Suppressor macrophage treated with lipopolysaccharide for 1 hour (primary cell): Measurements from ENCODE around the gene UBE2L5.
A peak's percentile ranks its signal among the peaks of the same experiment; 100 is the strongest.

Experiments used
- DNase-seq, 3 donors: peaks; one replicate each; pipeline ENCODE4 v3.0.0-alpha.2; 2020 to 2022

The UBE2L5 gene

DNA sequence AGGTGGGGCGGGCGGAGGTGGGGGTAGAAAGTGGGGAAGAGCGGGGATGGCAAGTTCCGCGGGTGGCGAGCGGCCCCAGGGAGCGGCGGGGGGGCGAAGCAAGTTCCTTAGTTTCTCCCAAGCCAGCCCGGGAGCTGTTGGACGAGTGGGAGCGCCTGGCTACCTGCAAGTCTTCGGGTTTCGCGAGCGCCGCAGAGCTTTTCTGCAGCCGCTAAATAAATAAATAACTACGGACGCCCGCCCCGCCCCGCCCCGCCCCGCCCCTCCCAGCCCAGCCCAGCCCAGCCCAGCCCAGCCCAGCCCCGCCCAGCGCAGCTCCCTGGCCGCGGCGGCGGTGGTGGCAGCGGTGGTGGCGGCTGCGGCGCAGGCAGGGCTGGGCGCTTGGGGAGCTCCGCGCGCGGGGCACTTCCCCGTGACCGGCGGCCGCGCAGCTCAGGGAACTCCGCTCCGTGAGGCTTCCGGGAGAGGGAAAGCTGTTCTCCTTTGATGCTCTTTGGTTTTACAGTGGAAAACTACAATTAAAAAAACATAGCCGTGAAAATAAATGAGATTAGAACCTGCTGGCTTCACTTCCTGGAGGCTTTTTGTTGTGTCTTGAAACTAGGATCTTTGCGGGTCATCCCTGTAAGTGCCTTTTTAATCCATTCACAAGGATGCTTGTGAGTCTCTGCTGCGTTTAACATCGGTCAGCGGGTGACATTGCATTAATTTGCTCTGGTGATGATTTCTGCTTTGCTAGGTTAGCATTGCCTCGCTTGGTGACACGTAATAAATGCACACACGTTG, at the start of gene UBE2L5:
Gene UBE2L5, plus strand, starts transcription at position 440 of the 786 bp plus-strand sequence. CDS start 5,498 bp downstream, outside the sequence.
- DNase-seq = peak; percentile 85 to 95 (median 93)

DNA sequence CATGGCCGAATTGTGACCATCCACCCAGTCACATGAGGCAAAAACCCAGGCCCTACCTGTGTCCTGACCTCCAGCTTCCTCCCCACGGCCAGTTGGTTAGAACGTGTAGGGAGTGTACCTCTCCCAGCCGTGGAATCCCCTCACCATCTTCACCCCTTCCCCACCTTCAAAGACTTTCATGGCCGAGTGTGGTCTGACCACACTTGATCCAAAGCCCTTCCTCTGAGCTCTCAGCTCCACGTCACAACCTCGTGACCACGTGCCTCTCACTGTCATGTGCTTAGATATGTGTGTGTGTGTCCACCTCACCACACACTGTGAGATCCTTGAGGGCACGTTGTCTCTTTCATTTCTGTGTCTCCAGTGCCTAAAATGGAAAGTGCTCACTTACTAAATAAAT, 48.6 kb upstream of the UBE2L5 start:
- peak; percentile 63 to 68 (median 64) for DNase-seq

GRCh38 chr13:30375265-30375835, 46.9 kb upstream of the UBE2L5 start:
- DNase-seq = no peak

DNA sequence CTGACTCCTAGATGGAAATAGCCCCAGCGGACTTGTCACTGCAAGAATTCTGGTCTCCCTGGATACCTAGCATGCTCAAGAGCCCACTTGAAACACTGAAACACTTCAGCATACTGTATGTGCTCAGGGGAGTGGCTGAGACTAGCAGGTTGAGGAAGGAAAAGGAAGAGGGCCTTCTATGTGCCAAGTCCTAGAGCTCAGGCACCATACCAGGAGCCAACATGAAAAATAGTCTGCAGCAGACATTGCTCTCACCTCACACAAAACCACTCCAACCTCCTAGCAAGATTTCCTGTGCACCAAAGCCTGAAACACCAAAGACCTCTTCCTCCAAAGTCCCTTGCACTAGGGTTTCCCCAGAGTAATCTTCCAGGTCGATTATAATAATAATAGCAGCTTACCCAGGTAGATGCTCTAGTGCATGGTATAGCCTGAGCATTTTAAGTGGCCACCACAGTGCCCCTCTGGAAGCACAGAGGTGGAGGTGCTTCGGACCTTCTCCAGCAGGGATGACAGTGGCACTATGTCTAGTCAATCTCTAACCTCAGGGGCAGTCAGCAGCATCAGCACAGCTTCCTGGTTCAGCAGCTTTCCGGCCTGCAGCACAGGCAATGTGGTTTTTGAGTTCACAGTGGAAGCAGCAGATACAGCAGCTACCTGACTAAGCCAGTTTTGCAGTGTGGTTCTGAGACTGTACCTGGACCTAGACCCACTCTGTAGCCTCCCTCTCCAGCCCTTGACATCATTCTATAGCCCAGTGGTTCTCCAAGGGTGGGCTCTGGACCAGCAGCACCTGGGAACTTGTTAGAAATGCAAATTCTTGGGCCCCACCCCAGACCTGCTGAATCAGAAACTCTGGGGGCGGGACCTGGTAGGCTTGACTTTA, 45.6 kb upstream of the UBE2L5 start:
- DNase-seq = no peak

DNA sequence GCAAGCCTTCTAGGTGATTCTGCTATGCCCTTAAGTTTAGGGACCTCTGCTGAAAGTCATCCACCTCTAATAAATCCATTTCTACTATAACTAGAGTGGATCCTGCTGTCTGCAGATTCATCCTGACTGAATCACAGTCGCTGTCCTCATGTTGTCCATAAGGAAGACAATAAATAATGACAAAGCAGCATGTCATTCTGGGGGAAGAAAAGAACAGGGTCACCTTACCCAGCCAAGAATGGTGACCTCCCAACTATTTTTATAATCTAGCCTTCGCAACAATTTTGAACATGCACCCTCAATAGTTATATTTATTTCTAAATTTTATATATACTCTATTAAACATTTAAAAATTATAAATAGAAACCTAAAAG, 45.0 kb upstream of the UBE2L5 start:
- DNase-seq = no peak

GRCh38 chr13:30378191-30378590, 44.1 kb upstream of the UBE2L5 start:
- DNase-seq = no peak

DNA sequence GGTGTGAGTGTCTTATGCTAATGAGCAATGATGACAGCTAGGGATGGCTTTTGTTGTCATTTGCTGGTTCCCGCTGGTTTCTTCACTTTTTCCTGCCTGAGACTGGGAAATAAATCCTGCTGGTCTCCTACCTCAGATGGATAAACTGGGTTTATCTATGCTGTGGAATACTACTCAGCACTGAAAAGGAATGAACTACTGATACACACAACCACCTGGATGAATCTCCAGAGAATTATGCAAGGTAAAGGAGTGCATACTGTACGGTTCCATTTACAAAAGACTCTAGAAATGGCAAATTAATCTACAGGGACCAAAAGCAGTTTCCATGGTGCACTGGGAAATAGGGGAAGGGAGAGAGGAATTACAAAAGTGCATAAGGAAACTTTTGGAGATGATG, 41.2 kb upstream of the UBE2L5 start:
- DNase-seq = no peak

GRCh38 chr13:30382836-30383525, 39.3 kb upstream of the UBE2L5 start:
- no peak for DNase-seq

DNA sequence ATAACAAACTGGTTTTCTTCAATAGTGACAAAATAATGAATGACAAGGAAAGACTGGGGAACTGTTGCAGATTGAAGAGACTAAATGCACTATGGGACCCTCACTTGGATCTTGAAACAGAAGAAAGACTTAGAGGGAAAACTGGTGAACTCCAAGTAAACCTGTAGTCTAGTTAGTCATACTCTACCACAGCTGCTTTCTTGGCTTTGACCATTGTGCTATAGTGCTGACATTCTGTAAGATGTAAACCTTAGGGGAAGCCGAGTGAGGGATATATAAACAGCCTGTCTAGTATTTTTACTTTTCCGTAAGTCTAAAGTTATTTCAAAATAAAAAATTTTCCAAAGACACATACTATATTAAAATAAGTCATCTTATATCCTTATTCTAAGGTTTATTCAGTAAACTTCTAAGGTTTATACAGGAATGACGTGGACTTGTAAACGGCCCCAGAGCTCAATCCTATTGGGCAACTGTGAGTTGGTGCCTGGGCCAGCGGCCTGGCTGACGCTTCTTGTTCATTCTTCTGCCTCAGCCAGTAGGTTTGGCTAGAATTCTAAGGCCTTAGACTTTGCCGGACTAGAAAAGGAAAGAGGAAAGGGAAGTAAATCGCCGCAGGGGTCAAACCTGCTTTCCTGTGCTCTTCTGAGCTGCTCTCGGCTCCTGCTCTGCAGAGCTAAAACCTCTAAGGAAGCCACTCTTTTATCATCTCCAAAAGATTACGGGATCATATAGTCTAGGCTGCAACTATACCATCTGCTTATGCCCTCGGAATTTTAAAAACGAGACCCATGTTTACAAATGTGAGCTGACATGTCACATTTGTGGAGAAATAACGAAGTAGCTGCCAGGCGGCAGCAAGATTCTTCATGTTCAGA, 33.6 kb upstream of the UBE2L5 start:
- DNase-seq = peak; percentile 25 to 39 (median 30)

DNA sequence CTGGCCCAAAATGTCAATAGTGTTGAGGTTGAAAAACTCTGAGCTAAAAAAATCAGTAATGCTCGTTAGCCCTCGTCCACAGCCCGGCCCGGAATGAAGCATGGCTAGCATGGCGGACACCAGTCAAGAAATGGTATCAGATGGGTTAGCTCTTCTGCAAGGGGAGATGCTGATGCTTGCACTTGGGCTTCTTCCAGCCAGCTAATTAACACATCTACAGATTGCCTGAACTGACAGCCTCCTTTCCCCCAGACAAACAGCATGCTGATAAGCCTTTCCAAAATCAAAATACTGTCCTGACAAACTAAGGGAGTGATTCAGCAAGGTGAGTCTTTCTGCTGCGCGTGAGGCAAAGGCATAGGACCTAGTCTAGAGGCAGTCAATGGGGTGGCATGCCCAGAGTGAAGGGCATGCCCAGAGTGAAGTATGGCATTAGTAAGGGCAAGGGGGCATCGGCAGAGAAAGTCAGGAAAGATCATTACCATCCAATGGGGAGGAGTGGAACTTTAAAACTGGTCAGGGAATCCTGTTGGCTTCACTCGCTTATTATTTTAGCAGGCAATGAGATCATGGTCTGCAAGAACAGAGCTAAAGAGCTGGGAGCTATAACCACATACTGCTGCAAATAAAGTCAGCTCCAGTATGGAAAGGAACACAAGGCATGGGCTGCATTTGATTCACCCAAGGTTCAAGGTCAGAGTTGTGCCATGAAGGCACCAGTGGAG, 30.2 kb upstream of the UBE2L5 start:
- no peak for DNase-seq

GRCh38 chr13:30392681-30393045, 29.6 kb upstream of the UBE2L5 start:
- DNase-seq = no peak

GRCh38 chr13:30394751-30395191, 27.5 kb upstream of the UBE2L5 start:
- peak in 2 of 3 donors; percentile 35 to 36 for DNase-seq

- DNase-seq = peak; percentile 83 to 85 (median 84)
These were observed 26.8 kb upstream of the UBE2L5 start for GRCh38 chr13:30395192-30396158.

GRCh38 chr13:30396434-30397075, 25.7 kb upstream of the UBE2L5 start:
- DNase-seq = no peak

DNA sequence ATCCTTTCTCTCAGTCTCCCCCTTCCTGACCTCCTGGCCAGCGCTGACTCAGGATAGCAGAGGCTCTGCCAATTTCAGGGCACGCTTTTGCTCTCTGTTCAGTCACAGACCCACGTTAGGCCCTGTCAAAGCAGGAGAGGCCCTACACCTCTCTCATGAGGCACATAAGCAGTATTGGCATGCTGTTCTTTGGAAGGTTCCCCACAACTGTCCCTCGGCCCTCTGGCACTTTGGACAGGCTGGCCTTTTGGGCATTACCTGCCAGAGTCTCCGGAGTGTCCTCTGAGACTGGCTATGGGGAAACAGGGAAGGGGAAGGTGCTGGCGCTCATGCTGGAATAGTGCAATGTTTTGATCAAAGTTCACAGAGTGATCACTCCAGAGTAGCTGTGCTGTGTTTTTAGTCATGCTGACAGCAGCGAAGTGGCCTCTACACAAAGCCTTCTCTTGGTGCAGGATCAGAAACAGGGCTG, 23.7 kb upstream of the UBE2L5 start:
- no peak for DNase-seq

GRCh38 chr13:30400376-30400775, 21.9 kb upstream of the UBE2L5 start:
- DNase-seq = no peak

- no peak for DNase-seq
These were observed 20.9 kb upstream of the UBE2L5 start for GRCh38 chr13:30401347-30401746.

GRCh38 chr13:30403456-30403855, 18.8 kb upstream of the UBE2L5 start:
- DNase-seq = no peak

DNA sequence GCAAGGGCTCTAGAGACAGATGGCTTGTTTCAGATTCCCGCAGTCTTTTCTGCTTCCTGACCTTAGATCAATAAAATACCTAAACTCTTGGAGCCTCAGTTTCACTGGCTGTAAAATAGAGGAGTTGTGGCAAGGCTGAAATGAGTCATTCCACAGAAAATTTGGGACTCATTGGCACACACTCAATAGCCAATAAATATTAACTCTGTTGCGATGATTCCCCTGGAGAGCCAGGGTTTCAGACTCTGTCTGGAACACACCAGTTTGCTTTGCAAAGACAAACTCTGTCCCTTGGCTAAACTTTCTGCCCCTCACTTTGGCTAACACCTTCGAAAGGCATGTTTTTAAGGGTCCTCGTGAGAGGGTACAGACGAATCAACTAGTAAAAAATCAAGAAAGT, 18.1 kb upstream of the UBE2L5 start:
- no peak for DNase-seq
